ENCODE measurements around the gene EVPL. TPM values are rescaled to one million over a fixed set of nuclear protein-coding genes. Genes with fewer than 3 reads are reported as not detected.
A peak's percentile ranks its signal among the peaks of the same experiment; 100 is the strongest.

Gene EVPL
- total and polyA plus RNA-seq, 2 of the 13 experiments (the other 11 are each of a cell fraction or from before 2014, with no cell fraction given) = 2.1 to 8.2 TPM

DNA sequence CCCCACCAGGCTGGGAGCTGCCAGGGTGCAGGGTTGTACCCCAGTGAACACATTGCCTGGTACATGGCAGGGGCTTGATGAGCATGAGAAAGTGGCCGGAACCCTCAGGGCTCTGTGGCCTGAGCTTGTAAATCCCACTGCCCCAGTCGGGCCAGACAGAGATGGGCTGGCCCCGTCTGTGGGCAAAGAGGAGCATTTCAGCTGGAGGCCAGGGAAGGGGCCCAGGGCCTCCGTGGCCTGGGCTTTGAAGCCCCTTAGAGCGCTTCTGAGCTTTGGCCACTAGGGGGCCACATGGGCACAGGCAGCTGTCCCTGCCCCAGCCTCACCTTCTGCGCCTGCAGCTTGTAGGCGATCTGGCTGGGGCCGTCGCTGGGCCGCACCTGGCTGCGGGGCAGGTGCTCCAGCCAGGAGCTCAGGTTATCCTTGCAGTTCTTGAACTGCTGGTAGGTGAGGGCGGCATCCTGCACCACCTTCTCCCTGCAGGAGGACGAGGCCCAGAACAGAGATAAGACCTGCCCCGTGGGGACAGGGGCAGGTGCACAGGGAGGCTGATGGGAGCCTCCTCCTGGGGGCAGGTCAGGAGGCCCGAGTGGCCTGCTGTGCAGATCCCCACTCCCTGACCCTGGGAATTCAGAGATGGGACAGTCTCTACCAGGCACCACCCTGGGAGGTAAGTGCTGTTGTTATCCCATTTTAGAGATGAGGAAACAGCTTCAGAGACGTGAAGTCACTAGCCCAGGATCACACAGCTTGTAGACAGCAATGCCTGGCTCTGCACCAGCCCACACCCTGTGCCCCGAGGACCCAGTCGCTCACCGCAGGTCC is 12.8 kb downstream of the EVPL start (continued):
- TF ChIP-seq, protein P1, sequence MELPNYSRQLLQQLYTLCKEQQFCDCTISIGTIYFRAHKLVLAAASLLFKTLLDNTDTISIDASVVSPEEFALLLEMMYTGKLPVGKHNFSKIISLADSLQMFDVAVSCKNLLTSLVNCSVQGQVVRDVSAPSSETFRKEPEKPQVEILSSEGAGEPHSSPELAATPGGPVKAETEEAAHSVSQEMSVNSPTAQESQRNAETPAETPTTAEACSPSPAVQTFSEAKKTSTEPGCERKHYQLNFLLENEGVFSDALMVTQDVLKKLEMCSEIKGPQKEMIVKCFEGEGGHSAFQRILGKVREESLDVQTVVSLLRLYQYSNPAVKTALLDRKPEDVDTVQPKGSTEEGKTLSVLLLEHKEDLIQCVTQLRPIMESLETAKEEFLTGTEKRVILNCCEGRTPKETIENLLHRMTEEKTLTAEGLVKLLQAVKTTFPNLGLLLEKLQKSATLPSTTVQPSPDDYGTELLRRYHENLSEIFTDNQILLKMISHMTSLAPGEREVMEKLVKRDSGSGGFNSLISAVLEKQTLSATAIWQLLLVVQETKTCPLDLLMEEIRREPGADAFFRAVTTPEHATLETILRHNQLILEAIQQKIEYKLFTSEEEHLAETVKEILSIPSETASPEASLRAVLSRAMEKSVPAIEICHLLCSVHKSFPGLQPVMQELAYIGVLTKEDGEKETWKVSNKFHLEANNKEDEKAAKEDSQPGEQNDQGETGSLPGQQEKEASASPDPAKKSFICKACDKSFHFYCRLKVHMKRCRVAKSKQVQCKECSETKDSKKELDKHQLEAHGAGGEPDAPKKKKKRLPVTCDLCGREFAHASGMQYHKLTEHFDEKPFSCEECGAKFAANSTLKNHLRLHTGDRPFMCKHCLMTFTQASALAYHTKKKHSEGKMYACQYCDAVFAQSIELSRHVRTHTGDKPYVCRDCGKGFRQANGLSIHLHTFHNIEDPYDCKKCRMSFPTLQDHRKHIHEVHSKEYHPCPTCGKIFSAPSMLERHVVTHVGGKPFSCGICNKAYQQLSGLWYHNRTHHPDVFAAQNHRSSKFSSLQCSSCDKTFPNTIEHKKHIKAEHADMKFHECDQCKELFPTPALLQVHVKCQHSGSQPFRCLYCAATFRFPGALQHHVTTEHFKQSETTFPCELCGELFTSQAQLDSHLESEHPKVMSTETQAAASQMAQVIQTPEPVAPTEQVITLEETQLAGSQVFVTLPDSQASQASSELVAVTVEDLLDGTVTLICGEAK (IDR thresholded peaks at IDR 0.05) = no peak
- TF ChIP-seq, protein P1 (CRISPR knock-in tag; IDR thresholded peaks at IDR 0.05) = no peak
- TF ChIP-seq HIVEP1 (CRISPR knock-in tag; IDR thresholded peaks at IDR 0.05) (peak; percentile 27; the same call in 1 of the 2 replicates), KDM2A (CRISPR knock-in tag; IDR thresholded peaks at IDR 0.05; ENCODE audit: borderline replicate concordance, low read depth) (peak; percentile 74), ZBTB7B (CRISPR knock-in tag; IDR thresholded peaks at IDR 0.05) (peak; percentile 68), GLI4 (CRISPR knock-in tag; IDR thresholded peaks at IDR 0.05; ENCODE audit: borderline replicate concordance) (no peak), POLR2AphosphoS5 (IDR thresholded peaks at IDR 0.05; ENCODE audit: low read depth, low read length) (no peak), HES4 (CRISPR knock-in tag; IDR thresholded peaks at IDR 0.05; ENCODE audit: borderline replicate concordance) (no peak), TEAD3 (CRISPR knock-in tag; optimal IDR thresholded peaks at IDR 0.05; ENCODE audit: borderline replicate concordance) (peak; percentile 73)
- TF ChIP-seq, protein P2, sequence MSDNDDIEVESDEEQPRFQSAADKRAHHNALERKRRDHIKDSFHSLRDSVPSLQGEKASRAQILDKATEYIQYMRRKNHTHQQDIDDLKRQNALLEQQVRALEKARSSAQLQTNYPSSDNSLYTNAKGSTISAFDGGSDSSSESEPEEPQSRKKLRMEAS (IDR thresholded peaks at IDR 0.05) = peak; percentile 59; the same call in 1 of the 2 replicates
- TF ChIP-seq, protein P3, sequence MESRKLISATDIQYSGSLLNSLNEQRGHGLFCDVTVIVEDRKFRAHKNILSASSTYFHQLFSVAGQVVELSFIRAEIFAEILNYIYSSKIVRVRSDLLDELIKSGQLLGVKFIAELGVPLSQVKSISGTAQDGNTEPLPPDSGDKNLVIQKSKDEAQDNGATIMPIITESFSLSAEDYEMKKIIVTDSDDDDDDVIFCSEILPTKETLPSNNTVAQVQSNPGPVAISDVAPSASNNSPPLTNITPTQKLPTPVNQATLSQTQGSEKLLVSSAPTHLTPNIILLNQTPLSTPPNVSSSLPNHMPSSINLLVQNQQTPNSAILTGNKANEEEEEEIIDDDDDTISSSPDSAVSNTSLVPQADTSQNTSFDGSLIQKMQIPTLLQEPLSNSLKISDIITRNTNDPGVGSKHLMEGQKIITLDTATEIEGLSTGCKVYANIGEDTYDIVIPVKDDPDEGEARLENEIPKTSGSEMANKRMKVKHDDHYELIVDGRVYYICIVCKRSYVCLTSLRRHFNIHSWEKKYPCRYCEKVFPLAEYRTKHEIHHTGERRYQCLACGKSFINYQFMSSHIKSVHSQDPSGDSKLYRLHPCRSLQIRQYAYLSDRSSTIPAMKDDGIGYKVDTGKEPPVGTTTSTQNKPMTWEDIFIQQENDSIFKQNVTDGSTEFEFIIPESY (CRISPR knock-in tag; IDR thresholded peaks at IDR 0.05) = peak; percentile 82
- TF ChIP-seq, protein P4, sequence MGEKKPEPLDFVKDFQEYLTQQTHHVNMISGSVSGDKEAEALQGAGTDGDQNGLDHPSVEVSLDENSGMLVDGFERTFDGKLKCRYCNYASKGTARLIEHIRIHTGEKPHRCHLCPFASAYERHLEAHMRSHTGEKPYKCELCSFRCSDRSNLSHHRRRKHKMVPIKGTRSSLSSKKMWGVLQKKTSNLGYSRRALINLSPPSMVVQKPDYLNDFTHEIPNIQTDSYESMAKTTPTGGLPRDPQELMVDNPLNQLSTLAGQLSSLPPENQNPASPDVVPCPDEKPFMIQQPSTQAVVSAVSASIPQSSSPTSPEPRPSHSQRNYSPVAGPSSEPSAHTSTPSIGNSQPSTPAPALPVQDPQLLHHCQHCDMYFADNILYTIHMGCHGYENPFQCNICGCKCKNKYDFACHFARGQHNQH (CRISPR knock-in tag; IDR thresholded peaks at IDR 0.05) = peak; percentile 72; the same call in 1 of the 2 replicates
- TF ChIP-seq, protein P5, sequence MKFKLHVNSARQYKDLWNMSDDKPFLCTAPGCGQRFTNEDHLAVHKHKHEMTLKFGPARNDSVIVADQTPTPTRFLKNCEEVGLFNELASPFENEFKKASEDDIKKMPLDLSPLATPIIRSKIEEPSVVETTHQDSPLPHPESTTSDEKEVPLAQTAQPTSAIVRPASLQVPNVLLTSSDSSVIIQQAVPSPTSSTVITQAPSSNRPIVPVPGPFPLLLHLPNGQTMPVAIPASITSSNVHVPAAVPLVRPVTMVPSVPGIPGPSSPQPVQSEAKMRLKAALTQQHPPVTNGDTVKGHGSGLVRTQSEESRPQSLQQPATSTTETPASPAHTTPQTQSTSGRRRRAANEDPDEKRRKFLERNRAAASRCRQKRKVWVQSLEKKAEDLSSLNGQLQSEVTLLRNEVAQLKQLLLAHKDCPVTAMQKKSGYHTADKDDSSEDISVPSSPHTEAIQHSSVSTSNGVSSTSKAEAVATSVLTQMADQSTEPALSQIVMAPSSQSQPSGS (CRISPR knock-in tag; IDR thresholded peaks at IDR 0.05) = 0 out of 2 replicates have a peak, but pooled peaks have one; percentile 41

All from HepG2 (cell line).